A204.1 (cell line): Measurements from ENCODE around the gene IL1RAPL2.
"Not testable (repeated sequence)": the region's sequence is repeated elsewhere in the genome, so short reads cannot be mapped to it uniquely, and the experiment has no call there.

ENCODE experiments used
- FAIRE-seq: peaks from 2 replicates; lab custom pipeline; 2012; peaks lifted over from hg19 to GRCh38; lab: Jason Lieb, UNC

Gene IL1RAPL2

DNA sequence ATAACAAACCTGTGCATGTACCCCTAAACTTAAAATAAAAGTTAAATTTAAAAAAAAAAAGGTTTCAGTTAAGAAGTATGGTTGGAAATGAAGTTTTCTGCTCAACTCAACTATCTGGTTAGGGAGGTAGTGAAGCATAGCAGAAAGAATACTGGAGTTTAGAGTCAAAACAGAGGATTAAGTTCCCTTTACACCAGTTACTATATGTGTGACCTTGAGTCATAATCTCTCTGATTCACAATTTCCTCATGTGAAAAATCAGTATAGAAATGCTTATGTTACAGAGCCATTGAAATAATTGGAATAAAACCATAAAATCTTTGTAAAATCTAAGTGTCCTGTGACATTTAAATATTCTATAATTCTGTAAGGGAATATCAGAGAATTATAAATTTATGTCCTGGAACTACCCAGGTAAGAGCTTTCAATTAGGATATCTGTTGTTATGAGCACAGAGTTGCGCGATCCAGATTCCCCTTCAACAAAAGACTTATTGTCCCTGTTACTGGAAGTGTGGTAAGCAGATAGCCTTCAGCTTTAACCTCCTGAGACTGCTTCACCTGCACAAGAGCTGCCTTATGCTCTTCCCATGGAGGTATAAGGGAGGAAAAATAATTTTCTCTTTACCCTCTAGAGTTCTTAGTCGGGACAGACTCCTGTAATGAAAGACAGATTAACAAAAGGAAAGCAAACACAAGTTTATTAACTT, 1052.5 kb downstream of the IL1RAPL2 start:
- no peak for FAIRE-seq

GRCh38 chrX:105634180-105634579, 1068.2 kb downstream of the IL1RAPL2 start:
- FAIRE-seq = no peak

DNA sequence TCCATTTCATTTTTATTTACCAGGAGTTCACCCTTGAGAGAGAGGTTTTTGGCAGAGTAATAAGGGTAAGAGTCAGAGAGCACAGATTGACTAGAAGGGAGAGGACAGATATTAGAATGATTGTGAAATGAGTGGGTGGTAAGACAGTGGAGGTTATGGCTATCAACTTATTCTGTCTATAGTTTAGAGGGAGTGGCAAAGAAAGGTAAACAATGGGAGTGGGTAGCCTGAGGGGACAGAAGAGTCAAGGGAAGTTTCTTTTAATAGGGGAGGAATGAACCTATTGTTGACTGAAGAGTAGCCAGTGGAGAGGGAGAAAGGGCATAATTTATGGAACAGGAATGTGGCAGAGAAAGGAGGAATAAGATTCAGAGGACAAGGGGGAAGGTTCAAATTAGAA, 1069.8 kb downstream of the IL1RAPL2 start:
- FAIRE-seq = no peak

DNA sequence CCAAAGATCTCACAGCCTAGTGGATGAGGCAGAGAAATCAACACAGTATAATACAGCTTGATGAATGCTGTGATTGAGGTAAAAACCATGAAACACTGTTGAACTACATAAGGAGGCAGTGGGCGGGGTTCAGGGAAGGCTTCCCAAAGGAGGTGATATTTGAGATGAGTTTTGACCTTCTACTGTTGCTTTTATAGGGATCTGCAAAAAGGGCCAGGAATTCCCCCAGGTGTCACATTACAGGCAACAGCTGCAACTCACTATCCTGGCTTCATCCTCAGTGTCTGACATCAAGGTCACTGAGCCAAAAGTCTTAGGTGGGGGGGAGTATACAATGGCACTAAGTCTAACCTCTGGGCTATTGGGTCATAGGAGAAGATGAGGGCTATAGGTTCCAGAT, 1070.7 kb downstream of the IL1RAPL2 start:
- FAIRE-seq = no peak

- no peak for FAIRE-seq
Measured at GRCh38 chrX:105645667-105646357, 1079.8 kb downstream of the IL1RAPL2 start.

DNA sequence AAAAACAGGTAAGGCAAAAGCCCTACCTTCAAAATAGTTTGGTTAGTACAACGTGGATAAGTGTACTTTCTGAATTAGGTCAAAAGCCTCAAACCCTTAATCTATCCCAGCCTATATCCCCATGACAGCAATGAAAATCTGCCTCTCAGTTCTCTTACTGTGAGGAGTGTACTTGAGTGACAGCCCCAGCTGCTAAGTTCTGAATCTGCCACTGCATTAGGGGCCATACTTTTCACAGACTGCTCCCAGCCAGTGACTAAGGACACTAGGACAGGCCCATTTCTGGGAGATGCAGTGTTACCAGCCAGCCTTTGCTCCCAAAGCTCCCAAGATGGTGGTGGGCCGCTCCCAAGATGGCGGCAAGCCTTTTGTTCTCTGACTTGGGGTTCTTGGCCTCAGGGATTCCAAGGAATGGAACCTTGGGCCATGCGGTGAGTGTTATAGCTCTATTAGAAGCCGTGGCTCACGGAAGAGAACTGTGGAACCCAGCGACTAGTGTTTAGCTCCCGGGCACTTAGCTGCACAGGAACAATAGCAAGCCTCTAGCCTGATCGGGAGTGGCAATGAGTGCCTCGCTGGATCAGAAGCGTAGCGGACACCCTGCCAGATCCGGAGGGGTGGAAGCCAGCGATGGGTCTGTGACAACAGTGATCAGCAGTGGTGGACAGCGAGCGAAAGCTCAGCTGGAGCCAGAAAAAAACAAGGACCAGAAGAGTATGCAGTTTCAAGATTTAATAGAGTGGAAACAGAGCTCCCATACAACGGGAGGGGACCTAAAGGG, 1080.8 kb downstream of the IL1RAPL2 start:
- FAIRE-seq = no peak

- FAIRE-seq = no peak
Measured at GRCh38 chrX:105647749-105648148, 1081.8 kb downstream of the IL1RAPL2 start.

DNA sequence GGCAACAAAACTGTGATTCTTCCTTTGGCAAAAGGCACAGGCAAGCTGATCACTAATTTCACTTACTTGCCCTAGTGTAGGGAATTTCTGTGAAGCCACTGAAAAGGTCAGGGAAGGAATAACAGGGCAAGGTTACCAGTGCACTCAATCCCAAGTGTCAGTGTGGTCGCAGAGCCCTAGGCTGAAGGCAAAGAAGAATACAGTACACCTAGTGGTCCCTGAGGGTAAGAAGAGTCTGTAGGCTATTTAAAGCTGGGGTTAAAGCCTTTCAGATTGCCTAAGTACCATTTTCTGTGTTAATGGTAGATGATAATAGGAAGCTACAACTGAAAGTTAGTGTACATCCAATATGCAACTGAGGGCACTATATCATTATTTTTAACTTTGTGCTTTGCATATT, 1082.7 kb downstream of the IL1RAPL2 start:
- no peak for FAIRE-seq

GRCh38 chrX:105650577-105650976, 1084.6 kb downstream of the IL1RAPL2 start:
- FAIRE-seq = no peak

DNA sequence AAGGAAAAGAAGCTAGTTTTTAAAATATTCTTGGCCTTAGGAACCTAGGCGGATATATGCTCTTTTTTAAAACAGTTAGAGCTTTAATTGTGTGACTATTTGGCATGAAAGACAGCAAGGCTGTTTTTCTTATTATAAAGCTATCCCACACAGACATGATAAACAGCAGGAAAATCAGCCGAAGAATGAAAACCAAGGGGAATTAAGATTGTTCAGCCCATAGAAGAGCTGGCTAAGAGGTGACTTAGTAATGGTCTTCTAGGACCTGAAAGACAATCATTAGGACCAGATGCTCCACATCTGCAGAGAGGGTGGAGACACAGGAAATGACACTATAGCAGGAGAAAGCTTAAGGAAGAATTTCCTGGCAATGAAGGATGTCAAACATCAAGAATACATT, 1085.0 kb downstream of the IL1RAPL2 start:
- FAIRE-seq = no peak

DNA sequence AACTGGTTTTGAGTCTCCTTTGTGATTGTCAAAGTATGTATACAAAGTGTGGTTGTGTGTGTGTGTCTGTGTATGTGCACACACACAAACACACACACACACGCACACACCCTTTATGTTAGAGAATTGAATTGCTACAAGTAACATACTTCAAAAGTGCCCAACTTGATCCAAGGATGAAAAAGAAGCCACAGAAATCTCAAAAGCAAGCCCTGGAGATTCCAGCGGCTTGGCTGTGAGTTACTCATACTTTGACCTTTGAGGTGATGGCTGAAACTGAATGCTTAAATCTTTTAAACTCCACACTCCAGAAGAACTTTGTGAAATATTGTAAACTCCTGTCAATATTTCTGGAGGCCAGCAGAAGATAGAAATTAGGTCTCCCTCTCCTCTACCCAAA, 1087.9 kb downstream of the IL1RAPL2 start:
- FAIRE-seq = no peak

GRCh38 chrX:105658136-105658535, 1092.1 kb downstream of the IL1RAPL2 start:
- FAIRE-seq = no peak

- no peak for FAIRE-seq
Measured at GRCh38 chrX:105662248-105662647, 1096.2 kb downstream of the IL1RAPL2 start.

DNA sequence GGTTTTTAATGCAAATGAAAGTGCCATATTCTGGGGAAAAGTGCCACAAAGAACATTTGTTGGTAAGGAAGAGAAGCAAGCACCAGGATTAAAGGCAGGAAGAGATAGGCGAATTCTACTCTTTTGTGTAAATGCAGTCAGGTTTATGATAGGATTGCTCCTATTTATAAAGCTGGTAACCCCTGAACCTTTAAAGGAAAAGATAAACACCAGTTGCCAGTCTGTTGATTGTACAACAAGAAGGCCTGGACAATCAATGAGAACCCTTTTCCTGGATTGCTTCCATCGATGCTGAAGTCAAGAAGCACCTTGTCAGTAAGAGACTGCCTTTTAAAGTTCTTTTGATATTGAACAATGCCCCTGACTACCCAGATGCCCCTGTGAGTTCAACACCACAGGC, 1098.2 kb downstream of the IL1RAPL2 start:
- FAIRE-seq = no peak

DNA sequence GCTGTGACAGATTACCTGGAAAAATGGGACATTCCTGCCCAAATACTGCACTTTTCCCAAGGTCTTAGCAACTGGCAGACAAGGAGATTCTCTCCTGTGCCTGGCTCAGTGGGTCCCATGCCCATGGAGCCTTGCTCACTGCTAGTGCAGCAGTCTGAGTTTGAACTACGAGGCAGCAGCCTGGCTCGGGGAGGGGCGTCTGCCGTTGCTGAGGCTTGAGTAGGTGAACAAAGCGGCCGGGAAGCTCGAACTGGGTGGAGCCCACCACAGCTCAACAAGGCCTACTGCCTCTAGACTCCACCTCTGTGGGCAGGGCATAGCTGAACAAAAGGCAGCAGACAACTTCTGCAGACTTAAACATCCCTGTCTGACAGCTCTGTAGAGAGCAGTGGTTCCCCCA, 1118.3 kb downstream of the IL1RAPL2 start:
- FAIRE-seq = not testable (repeated sequence)

DNA sequence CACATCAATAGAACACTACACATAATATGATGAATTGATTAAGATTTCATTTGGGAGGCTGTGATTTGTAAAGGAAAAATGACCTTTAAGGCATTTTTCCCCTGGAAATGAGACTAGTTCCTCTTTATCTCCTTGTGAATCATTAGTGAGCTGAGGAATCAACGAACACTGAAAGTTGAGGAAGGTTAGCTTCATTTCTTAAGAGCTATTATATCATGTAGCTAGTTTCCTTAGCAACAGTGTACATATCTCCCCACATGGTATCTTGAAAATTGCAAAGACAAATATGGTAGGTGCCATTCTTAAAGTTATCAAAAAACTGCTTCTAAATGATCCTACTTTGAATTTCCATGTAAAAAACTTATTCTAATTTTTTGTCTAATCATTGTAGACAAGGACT, 1128.8 kb downstream of the IL1RAPL2 start:
- FAIRE-seq = no peak

GRCh38 chrX:105695451-105695850, 1129.5 kb downstream of the IL1RAPL2 start:
- no peak for FAIRE-seq

DNA sequence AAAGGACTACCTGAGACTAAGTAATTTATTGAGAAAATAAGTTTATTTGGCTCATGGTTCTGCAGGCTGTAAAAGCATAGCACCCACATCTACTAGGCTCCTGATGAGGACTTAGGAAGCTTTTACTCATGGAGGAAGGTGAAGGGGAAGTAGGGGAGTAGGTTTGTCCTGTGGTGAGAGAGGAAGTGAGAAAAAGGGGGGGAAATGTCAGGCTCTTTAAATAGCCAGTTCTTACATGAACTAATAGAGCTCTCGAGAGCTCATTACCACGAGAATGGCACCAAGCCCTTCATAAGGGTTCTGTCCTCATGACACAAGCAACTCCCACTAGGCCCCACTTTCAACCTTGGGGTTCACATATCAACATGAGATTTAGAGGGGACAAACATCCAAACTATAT, 1130.9 kb downstream of the IL1RAPL2 start:
- FAIRE-seq = no peak

- no peak for FAIRE-seq
Measured at GRCh38 chrX:105697984-105698781, 1132.2 kb downstream of the IL1RAPL2 start.

GRCh38 chrX:105700331-105700730, 1134.3 kb downstream of the IL1RAPL2 start:
- no peak for FAIRE-seq

DNA sequence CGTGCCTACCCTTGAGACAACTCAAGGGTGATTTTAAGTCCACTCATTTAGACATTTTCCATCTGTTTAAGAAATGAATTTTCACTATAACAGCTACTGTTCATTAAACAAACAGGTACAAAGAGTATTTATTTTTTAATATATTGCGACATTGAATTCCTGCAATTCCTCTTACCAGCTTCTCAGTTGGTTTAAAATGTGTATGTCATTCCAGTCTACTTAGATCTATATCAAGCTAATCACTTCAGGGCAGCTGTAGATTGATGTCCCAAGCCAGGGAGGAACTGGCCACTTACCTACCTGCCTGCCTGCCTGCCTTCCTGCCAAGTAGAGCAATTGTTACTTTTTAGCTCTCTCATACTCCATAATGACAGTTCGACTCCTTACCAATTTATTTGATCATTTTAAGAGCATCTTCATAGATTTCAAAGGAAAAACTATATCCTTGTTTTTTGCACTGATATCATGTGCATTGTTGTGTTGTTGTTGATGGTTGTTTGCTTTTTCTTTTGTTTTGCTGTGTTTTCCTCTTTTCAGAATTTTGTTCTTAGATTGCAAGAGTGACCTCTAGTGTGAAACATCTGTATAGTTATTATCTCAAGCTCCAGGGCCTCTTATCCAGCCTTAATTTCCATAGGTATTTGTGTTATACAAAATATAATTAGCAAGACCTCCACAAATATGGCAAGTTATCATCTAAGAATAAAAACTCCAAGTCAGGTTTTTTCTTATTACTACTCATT, 1135.5 kb downstream of the IL1RAPL2 start:
- FAIRE-seq = no peak

- FAIRE-seq = no peak
Measured at GRCh38 chrX:105703876-105704275, 1137.9 kb downstream of the IL1RAPL2 start.
